Panc1 (cell line): ENCODE measurements around the gene UBE3B. TPM values are rescaled to one million over a fixed set of nuclear protein-coding genes. Genes with fewer than 3 reads are reported as not detected.

Experiments used
- ATAC-seq: fragments of 200-7000 bp; cut with Tn5 transposase; 2 replicates; pipeline ENCODE4 v1.9.1; 2020; ENCODE audit warnings: mild to moderate bottlenecking, moderate library complexity
- BruUV-seq: library from RNA; stranded (reverse); fragments of 400-500 nt; replicated peaks from 2 replicates; lab custom pipeline; 2021; lab: Mats Ljungman, UMichigan
- CTCF ChIA-PET: fragments of 300-600 bp; sonication (Branson Sonifier 250); formaldehyde crosslinking; loops from one replicate; lab custom pipeline; 2022; ENCODE audit warnings: antibody characterized with exemption; lab: Charles Lee
- POLR2A ChIA-PET: fragments of 300-600 bp; sonication (Branson Sonifier 250); formaldehyde crosslinking; loops from one replicate; lab custom pipeline; 2022; ENCODE audit warnings: antibody characterized with exemption; lab: Charles Lee
- DNase-seq: peaks from one replicate; pipeline ENCODE4 v3.0.0-alpha.2; 2010; ENCODE audit warnings: low read depth, low spot score
- H3K27ac ChIP-seq: 2 replicates; pipeline ENCODE4 v1.5.1; 2011; ENCODE audit warnings: mild to moderate bottlenecking, low read length, inconsistent platforms
- H3K27me3 ChIP-seq: fragments of 200-500 bp; sonication (Bioruptor generic); 2 replicates; pipeline ENCODE4 v1.6.0; 2014; ENCODE audit warnings: low read length, inconsistent platforms; ENCODE audit not compliant: control insufficient read depth, insufficient read depth
- H3K36me3 ChIP-seq: fragments of 200-500 bp; sonication (Bioruptor generic); 2 replicates; pipeline ENCODE4 v1.5.1; 2014; ENCODE audit warnings: inconsistent platforms, mild to moderate bottlenecking, low read length, moderate library complexity; ENCODE audit not compliant: control insufficient read depth, insufficient read depth
- H3K4me1 ChIP-seq: 2 replicates; pipeline ENCODE4 v1.5.1; 2011; ENCODE audit warnings: inconsistent platforms, mild to moderate bottlenecking, low read length, moderate library complexity; ENCODE audit not compliant: control insufficient read depth, insufficient read depth
- H3K4me3 ChIP-seq, 2 experiments: 2 replicates each; pipeline ENCODE4 v1.5.1; 2011 to 2012; ENCODE audit warnings: low read depth in 2 of 2, low read length in 2 of 2, mild to moderate bottlenecking in 2 of 2, inconsistent platforms in 1 of 2, moderate library complexity in 1 of 2
- H3K9me3 ChIP-seq: fragments of 200-500 bp; sonication (Bioruptor generic); 2 replicates; pipeline ENCODE4 v1.5.1; 2014; ENCODE audit warnings: low read depth, mild to moderate bottlenecking, inconsistent platforms, low read length, moderate library complexity; ENCODE audit not compliant: control insufficient read depth, insufficient read depth
- CTCF ChIP-seq: fragments of 450-650 bp; IDR thresholded peaks from 2 replicates; pipeline ENCODE4 v1.5.1; 2017; ENCODE audit warnings: mild to moderate bottlenecking
- POLR2AphosphoS5 ChIP-seq: IDR thresholded peaks from 2 replicates; pipeline ENCODE4 v1.6.1; 2012; ENCODE audit warnings: mild to moderate bottlenecking, low read depth, low read length, moderate library complexity
- SIN3A ChIP-seq: IDR thresholded peaks from 2 replicates; pipeline ENCODE4 v1.6.1; 2012; ENCODE audit warnings: low read depth, mild to moderate bottlenecking, low read length, moderate library complexity, borderline replicate concordance; ENCODE audit not compliant: insufficient read depth
- TCF7L2 ChIP-seq: IDR thresholded peaks from 2 replicates; pipeline ENCODE4 v1.6.1; 2011; ENCODE audit warnings: mild to moderate bottlenecking, low read depth, low read length, inconsistent platforms
- in situ Hi-C: cut with HindIII; loops from 2 replicates; pipeline ENCODE4 v1.10.0; 2016; ENCODE audit warnings: low sequenced_read_pairs, low pct_unique_long_range_greater_than_20kb
- intact Hi-C: fragments of 100-400 bp; cut with micrococcal nuclease; formaldehyde crosslinking; loops from one replicate; pipeline ENCODE4 v1.10.0; 2022; ENCODE audit not compliant: unreplicated experiment
- total RNA-seq: library from RNA; stranded (reverse); gene quantifications from one replicate; pipeline ENCODE4 v1.2.1, GENCODE V29; 2021; ENCODE audit not compliant: unreplicated experiment
- TF ChIP-seq, protein P1 (sequence below), 2 experiments: IDR thresholded peaks; 2 replicates each; pipeline ENCODE4 v1.6.1; 2011 to 2012; ENCODE audit warnings: low read depth in 2 of 2, control low read depth in 1 of 2, low read length in 1 of 2, mild to moderate bottlenecking in 1 of 2, moderate library complexity in 1 of 2; ENCODE audit not compliant: insufficient read depth in 1 of 2

Gene UBE3B
- total RNA-seq, 1 experiment from 2014 or later: 38.9 TPM

GRCh38 chr12:109582636-109583035, 105.2 kb downstream of the UBE3B start:
- no TSS peak for BruUV-seq
- Histone ChIP-seq H3K27me3 (no peaks in the 10 kb centered on the region), H3K9me3 (no peaks in the 10 kb centered on the region), H3K27ac (no peak overlapping the region), H3K4me1 (no peaks in the 10 kb centered on the region), H3K36me3 (no peaks in the 10 kb centered on the region; the same call in 1 of the 2 replicates), H3K4me3 (no peak overlapping the region)
- intact Hi-C loops (no loop called here), in situ Hi-C loops (no loop called here)
- ChIA-PET CTCF (interaction anchor here (0.6 kb wide), 2 partner anchors 41 to 159 kb away, joined by 4 to 8 read pairs; no protein-coding TSS in a partner anchor), POLR2A (no interaction called here)
- TF ChIP-seq POLR2AphosphoS5: no peak
- TF ChIP-seq, protein P1, sequence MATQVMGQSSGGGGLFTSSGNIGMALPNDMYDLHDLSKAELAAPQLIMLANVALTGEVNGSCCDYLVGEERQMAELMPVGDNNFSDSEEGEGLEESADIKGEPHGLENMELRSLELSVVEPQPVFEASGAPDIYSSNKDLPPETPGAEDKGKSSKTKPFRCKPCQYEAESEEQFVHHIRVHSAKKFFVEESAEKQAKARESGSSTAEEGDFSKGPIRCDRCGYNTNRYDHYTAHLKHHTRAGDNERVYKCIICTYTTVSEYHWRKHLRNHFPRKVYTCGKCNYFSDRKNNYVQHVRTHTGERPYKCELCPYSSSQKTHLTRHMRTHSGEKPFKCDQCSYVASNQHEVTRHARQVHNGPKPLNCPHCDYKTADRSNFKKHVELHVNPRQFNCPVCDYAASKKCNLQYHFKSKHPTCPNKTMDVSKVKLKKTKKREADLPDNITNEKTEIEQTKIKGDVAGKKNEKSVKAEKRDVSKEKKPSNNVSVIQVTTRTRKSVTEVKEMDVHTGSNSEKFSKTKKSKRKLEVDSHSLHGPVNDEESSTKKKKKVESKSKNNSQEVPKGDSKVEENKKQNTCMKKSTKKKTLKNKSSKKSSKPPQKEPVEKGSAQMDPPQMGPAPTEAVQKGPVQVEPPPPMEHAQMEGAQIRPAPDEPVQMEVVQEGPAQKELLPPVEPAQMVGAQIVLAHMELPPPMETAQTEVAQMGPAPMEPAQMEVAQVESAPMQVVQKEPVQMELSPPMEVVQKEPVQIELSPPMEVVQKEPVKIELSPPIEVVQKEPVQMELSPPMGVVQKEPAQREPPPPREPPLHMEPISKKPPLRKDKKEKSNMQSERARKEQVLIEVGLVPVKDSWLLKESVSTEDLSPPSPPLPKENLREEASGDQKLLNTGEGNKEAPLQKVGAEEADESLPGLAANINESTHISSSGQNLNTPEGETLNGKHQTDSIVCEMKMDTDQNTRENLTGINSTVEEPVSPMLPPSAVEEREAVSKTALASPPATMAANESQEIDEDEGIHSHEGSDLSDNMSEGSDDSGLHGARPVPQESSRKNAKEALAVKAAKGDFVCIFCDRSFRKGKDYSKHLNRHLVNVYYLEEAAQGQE (IDR thresholded peaks at IDR 0.05; ENCODE audit: insufficient read depth in 1 of 2, low read depth in 2 of 2, low read length in 1 of 2): no peak
- no peak for TF ChIP-seq CTCF
- TF ChIP-seq TCF7L2: no peak
- TF ChIP-seq SIN3A: no peak
- DNase-seq (no peak), ATAC-seq (no peak)

DNA sequence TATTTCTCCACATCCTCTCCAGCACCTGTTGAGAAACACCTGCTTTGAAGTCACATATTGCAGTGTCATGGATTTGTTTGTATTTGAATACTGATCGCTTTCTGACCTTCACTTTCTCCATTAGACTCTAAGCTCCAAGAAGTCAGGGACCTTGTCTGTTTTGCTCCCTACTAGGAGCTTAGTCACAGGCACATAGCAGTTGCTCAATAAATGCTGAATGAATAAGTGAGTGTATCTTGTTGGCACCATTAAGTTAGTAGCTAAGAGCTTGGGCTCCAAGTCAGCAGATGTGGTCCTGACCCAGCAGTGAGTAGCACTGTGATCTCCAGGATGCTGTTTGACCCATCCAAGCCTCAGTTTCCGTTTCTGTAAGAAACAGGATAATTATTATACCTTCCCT, 106.3 kb downstream of the UBE3B start:
- TF ChIP-seq TCF7L2 (no peak), CTCF (no peak)
- TF ChIP-seq, protein P1 (IDR thresholded peaks at IDR 0.05; ENCODE audit: insufficient read depth in 1 of 2, low read depth in 2 of 2, low read length in 1 of 2): no peak
- no peak for DNase-seq
- no TSS peak for BruUV-seq
- H3K4me3 ChIP-seq: no peak overlapping the region
- no peaks in the 10 kb centered on the region for H3K9me3 ChIP-seq
- ChIA-PET POLR2A (no interaction called here), CTCF (no interaction called here)
- H3K4me1 ChIP-seq: no peaks in the 10 kb centered on the region
- H3K27ac ChIP-seq: no peak overlapping the region
- in situ Hi-C loops: no loop called here
- no peaks in the 10 kb centered on the region for H3K27me3 ChIP-seq
- intact Hi-C loops: no loop called here
- no peaks in the 10 kb centered on the region; the same call in 1 of the 2 replicates for H3K36me3 ChIP-seq
- no peak for ATAC-seq

Other genes with a start within 250 kb of the UBE3B start
- 0.08 TPM for gene FOXN4, start 168.3 kb upstream of the UBE3B start, total RNA-seq
- not detected for gene MYO1H, start 129.7 kb upstream of the UBE3B start, total RNA-seq
- 55.2 TPM for gene KCTD10, start 334 bp upstream of the UBE3B start, total RNA-seq
- 58.6 TPM for gene MMAB, start 95.9 kb downstream of the UBE3B start, total RNA-seq
- gene MVK, start 96.2 kb downstream of the UBE3B start, total RNA-seq: 41.6 TPM
- 12.8 TPM for gene FAM222A, start 236.2 kb downstream of the UBE3B start, total RNA-seq